Midbrain (tissue), 1 donor: Measurements from ENCODE around the gene TBX21.

Experiments used
- DNase-seq: peaks from one replicate; lab custom pipeline; 2025; lab: John Stamatoyannopoulos, UW

TBX21 gene

GRCh38 chr17:47698749-47699535, 34.1 kb upstream of the TBX21 start:
- peak; percentile 57 for DNase-seq

GRCh38 chr17:47699536-47699840, 33.5 kb upstream of the TBX21 start:
- no peak for DNase-seq

GRCh38 chr17:47700471-47701449, 32.3 kb upstream of the TBX21 start:
- no peak for DNase-seq

GRCh38 chr17:47701608-47702007, 31.4 kb upstream of the TBX21 start:
- DNase-seq = no peak

- no peak for DNase-seq
These were observed 30.5 kb upstream of the TBX21 start for GRCh38 chr17:47702391-47702995.

GRCh38 chr17:47703191-47703591, 29.8 kb upstream of the TBX21 start:
- no peak for DNase-seq

- DNase-seq = no peak
These were observed 29.4 kb upstream of the TBX21 start for GRCh38 chr17:47703671-47704070.

- DNase-seq = no peak
These were observed 28.9 kb upstream of the TBX21 start for GRCh38 chr17:47704116-47704515.

- DNase-seq = no peak
These were observed 28.3 kb upstream of the TBX21 start for GRCh38 chr17:47704736-47705135.

- DNase-seq = no peak
These were observed 27.2 kb upstream of the TBX21 start for GRCh38 chr17:47705536-47706530.

- peak; percentile 28 for DNase-seq
These were observed 25.8 kb upstream of the TBX21 start for GRCh38 chr17:47707056-47707804.

- no peak for DNase-seq
These were observed 25.2 kb upstream of the TBX21 start for GRCh38 chr17:47707884-47708283.

GRCh38 chr17:47708312-47708863, 24.6 kb upstream of the TBX21 start:
- no peak for DNase-seq

GRCh38 chr17:47708864-47709541, 24.0 kb upstream of the TBX21 start:
- DNase-seq = peak; percentile 10

GRCh38 chr17:47709594-47709993, 23.4 kb upstream of the TBX21 start:
- no peak for DNase-seq

GRCh38 chr17:47711366-47712099, 21.5 kb upstream of the TBX21 start:
- DNase-seq = no peak

- DNase-seq = no peak
These were observed 20.6 kb upstream of the TBX21 start for GRCh38 chr17:47712330-47713023.

- no peak for DNase-seq
These were observed 18.9 kb upstream of the TBX21 start for GRCh38 chr17:47713980-47714700.
